K562 (cell line): Measurements from ENCODE around the gene OR10J4. TPM values are rescaled to one million over a fixed set of nuclear protein-coding genes. Genes with fewer than 3 reads are reported as not detected.

Source experiments
- ATAC-seq: fragments of 200-7000 bp; cut with Tn5 transposase; 3 replicates; pipeline ENCODE4 v1.9.1; 2020; ENCODE audit warnings: moderate library complexity
- BruUV-seq: library from RNA; stranded (reverse); fragments of 400-500 nt; replicated peaks from 2 replicates; lab custom pipeline; 2021; lab: Mats Ljungman, UMichigan
- CTCF ChIA-PET: fragments of 300-600 bp; formaldehyde crosslinking; extraction: SDS; loops from one replicate; lab custom pipeline; 2021; ENCODE audit warnings: low intra/inter-chr PET ratio; lab: Yijun Ruan, JAX
- POLR2A ChIA-PET: fragments of 300-600, 350-650 bp; sonication (Branson Sonifier 250); formaldehyde crosslinking; extraction: SDS; loops from one replicate; lab custom pipeline; 2021; ENCODE audit warnings: antibody characterized with exemption, inconsistent platforms; lab: Yijun Ruan, JAX
- DNase-seq, 4 experiments: peaks; one replicate each; pipeline versions ENCODE4 v3.0.0 to v3.0.0-alpha.2; 2011 to 2018; ENCODE audit warnings: low spot score in 3 of 4, mixed read lengths in 3 of 4; ENCODE audit errors: extremely low read depth in 1 of 4
- FAIRE-seq: peaks from 2 replicates; lab custom pipeline; 2011; peaks lifted over from hg19 to GRCh38; lab: Jason Lieb, UNC
- H2AFZ ChIP-seq: 2 replicates; pipeline ENCODE4 v1.6.0; 2011; ENCODE audit warnings: low read depth, low read length, control low read depth, inconsistent platforms
- H3K27ac ChIP-seq: fragments of 200-600 bp; 3 replicates; pipeline ENCODE4 v1.8.0; 2011; ENCODE audit warnings: low read depth, mild to moderate bottlenecking, control low read depth, inconsistent platforms, low read length, moderate library complexity, mixed read lengths; ENCODE audit errors: extremely low read depth
- H3K27me3 ChIP-seq, 2 experiments: fragments of 300-600 bp in 1 of 2; 2 replicates in 1 of 2; 3 replicates in 1 of 2; pipeline versions ENCODE4 v1.6.0 to v1.8.0; 2011; ENCODE audit warnings: inconsistent platforms in 2 of 2, low read length in 2 of 2, mild to moderate bottlenecking in 1 of 2, mixed read lengths in 1 of 2, moderate library complexity in 1 of 2; ENCODE audit not compliant: control insufficient read depth in 2 of 2, insufficient read depth in 2 of 2
- H3K36me3 ChIP-seq: fragments of 300-600 bp; 3 replicates; pipeline ENCODE4 v1.8.0; 2011; ENCODE audit warnings: mild to moderate bottlenecking, low read length, inconsistent platforms; ENCODE audit not compliant: control insufficient read depth, insufficient read depth
- H3K4me1 ChIP-seq, 2 experiments: fragments of 200-600 bp in 1 of 2; replicated peaks in 1 of 2; 2 replicates in 1 of 2; 3 replicates in 1 of 2; pipeline versions ENCODE4 v1.5.1 to v1.8.0; 2011; ENCODE audit warnings: inconsistent platforms in 2 of 2, low read length in 2 of 2, mild to moderate bottlenecking in 1 of 2, mixed read lengths in 1 of 2, moderate library complexity in 1 of 2; ENCODE audit not compliant: control insufficient read depth in 2 of 2, insufficient read depth in 2 of 2
- H3K4me2 ChIP-seq: 2 replicates; pipeline ENCODE4 v1.6.1; 2011; ENCODE audit warnings: low read length, control low read depth, inconsistent platforms, mixed read lengths; ENCODE audit not compliant: insufficient read depth
- H3K4me3 ChIP-seq: fragments of 200-600 bp; sonication (generic), shearing (Covaris generic); 2 replicates; pipeline ENCODE4 v1.5.1; 2016; ENCODE audit warnings: control low read depth, inconsistent platforms
- H3K79me2 ChIP-seq: fragments of 200-600 bp; 3 replicates; pipeline ENCODE4 v1.8.0; 2011; ENCODE audit warnings: low read length, inconsistent platforms; ENCODE audit not compliant: control insufficient read depth, insufficient read depth
- H3K9ac ChIP-seq, 2 experiments: 2 replicates each; pipeline versions ENCODE4 v1.6.0 to v1.6.1; 2011; ENCODE audit warnings: low read depth in 2 of 2, low read length in 2 of 2, control low read depth in 1 of 2, inconsistent platforms in 1 of 2, mild to moderate bottlenecking in 1 of 2, mixed read lengths in 1 of 2; ENCODE audit not compliant: insufficient read depth in 1 of 2
- H3K9me1 ChIP-seq: one replicate; pipeline ENCODE4 v1.6.0; 2011; ENCODE audit warnings: inconsistent platforms, mild to moderate bottlenecking, low read length, moderate library complexity; ENCODE audit not compliant: control insufficient read depth, insufficient read depth
- H3K9me3 ChIP-seq: replicated peaks from 2 replicates; pipeline ENCODE4 v1.5.1; 2011; ENCODE audit warnings: low read depth, low read length, inconsistent platforms; ENCODE audit not compliant: control insufficient read depth, insufficient read depth
- H4K20me1 ChIP-seq: replicated peaks from 2 replicates; pipeline ENCODE4 v1.6.1; 2011; ENCODE audit warnings: low read length, inconsistent platforms, mixed read lengths; ENCODE audit not compliant: control insufficient read depth, insufficient read depth
- CTBP1 ChIP-seq: fragments of 450-650 bp; IDR thresholded peaks from 2 replicates; pipeline ENCODE4 v1.6.1; 2016; ENCODE audit warnings: borderline replicate concordance
- ESRRA ChIP-seq: fragments of 450-650 bp; IDR thresholded peaks from 2 replicates; pipeline ENCODE4 v1.6.1; 2014; ENCODE audit warnings: low read depth, mild to moderate bottlenecking, moderate library complexity, borderline replicate concordance
- EWSR1 ChIP-seq: fragments of 450-650 bp; IDR thresholded peaks from 2 replicates; pipeline ENCODE4 v1.6.1; 2018; ENCODE audit warnings: borderline replicate concordance, mild to moderate bottlenecking, low read depth, moderate library complexity; ENCODE audit not compliant: partially characterized antibody
- HOXB6 ChIP-seq: fragments of 250-450 bp; sonication (Bioruptor Pico); IDR thresholded peaks from 2 replicates; pipeline ENCODE4 v1.5.1; 2022; ENCODE audit warnings: mild to moderate bottlenecking, borderline replicate concordance
- KAT2B ChIP-seq: IDR thresholded peaks from one replicate; pipeline ENCODE4 v1.6.1; 2012; ENCODE audit warnings: low read depth, mild to moderate bottlenecking, control low read depth, inconsistent platforms, low read length, moderate library complexity
- KAT8 ChIP-seq: fragments of 450-650 bp; IDR thresholded peaks from 2 replicates; pipeline ENCODE4 v1.6.1; 2016; ENCODE audit warnings: low read depth, mild to moderate bottlenecking
- MCM7 ChIP-seq, 2 experiments: fragments of 450-650 bp; IDR thresholded peaks; 2 replicates each; pipeline ENCODE4 v1.6.1; 2016 to 2018
- RCOR1 ChIP-seq, 2 experiments: IDR thresholded peaks; 2 replicates each; pipeline ENCODE4 v1.6.1; 2012; ENCODE audit warnings: low read depth in 2 of 2, low read length in 2 of 2, borderline replicate concordance in 1 of 2, improper control_type of control experiment in 1 of 2
- ZNF347 ChIP-seq: fragments of 450-650 bp; formaldehyde crosslinking; IDR thresholded peaks from 2 replicates; pipeline ENCODE4 v1.4.0; 2020; ENCODE audit warnings: low read depth, mild to moderate bottlenecking, moderate library complexity
- ZNF785 ChIP-seq: fragments of 250-450 bp; sonication (Bioruptor Pico); IDR thresholded peaks from 2 replicates; pipeline ENCODE4 v1.4.0; 2020; ENCODE audit warnings: mild to moderate bottlenecking
- WGBS: fragments of 100-300 bp; shearing (Covaris generic); methylation state at CpG from one replicate; pipeline ENCODE4 v1.1.6; 2016; ENCODE audit warnings: low coverage, mixed read lengths; ENCODE audit not compliant: insufficient coverage; ENCODE audit errors: missing lambda C conversion rate; 5-methylcytosine and 5-hydroxymethylcytosine counted together
- in situ Hi-C: fragments of 300-500 bp; cut with MboI; formaldehyde crosslinking; loops from 4 replicates; pipeline ENCODE4 v1.15.0; 2018; ENCODE audit warnings: inconsistent platforms, mixed read lengths
- intact Hi-C: fragments of 100-400 bp; cut with micrococcal nuclease; formaldehyde crosslinking; loops from 2 replicates; pipeline ENCODE4 v1.14.2; 2022
- polyA plus RNA-seq, 8 experiments: library from polyadenylated mRNA; depleted of rRNA in 4 of 8; stranded (reverse) in 5 of 8; unstranded in 3 of 8; fragments of >200 nt; fragmentation: Nextera tagmentation in 2 of 8; fragmentation: Illumina TruSeq in 1 of 8; extraction: Ambion mirVana in 2 of 8; extraction: Trizol in 1 of 8; gene quantifications; 2 replicates each; pipeline versions ENCODE4 v1.2.1 to v1.2.3, GENCODE V29; 2011 to 2014; ENCODE audit warnings: inconsistent platforms in 1 of 8, missing spikeins in 1 of 8
- total RNA-seq, 7 experiments: library from RNA; depleted of rRNA in 6 of 7; stranded (reverse); fragments of >200 nt in 6 of 7; fragmentation: Illumina TruSeq in 2 of 7; extraction: Trizol in 2 of 7; gene quantifications; 2 replicates each; pipeline versions ENCODE4 v1.2.1 to v1.2.3, GENCODE V29; 2011 to 2021; ENCODE audit warnings: low replicate concordance in 1 of 7
- TF ChIP-seq, protein P1 (sequence below): sonication (generic); formaldehyde crosslinking; IDR thresholded peaks from 2 replicates; pipeline ENCODE4 v1.8.0; 2023; ENCODE audit warnings: missing genetic modification reagents, mild to moderate bottlenecking, borderline replicate concordance
- TF ChIP-seq, protein P2 (sequence below): sonication (generic); formaldehyde crosslinking; IDR thresholded peaks from 2 replicates; pipeline ENCODE4 v1.8.0; 2022; ENCODE audit warnings: mild to moderate bottlenecking, missing genetic modification reagents, borderline replicate concordance

Gene OR10J4
- total and polyA plus RNA-seq, 9 of the 15 experiments (the other 6 are each of a cell fraction or from before 2014, with no cell fraction given): not detected

DNA sequence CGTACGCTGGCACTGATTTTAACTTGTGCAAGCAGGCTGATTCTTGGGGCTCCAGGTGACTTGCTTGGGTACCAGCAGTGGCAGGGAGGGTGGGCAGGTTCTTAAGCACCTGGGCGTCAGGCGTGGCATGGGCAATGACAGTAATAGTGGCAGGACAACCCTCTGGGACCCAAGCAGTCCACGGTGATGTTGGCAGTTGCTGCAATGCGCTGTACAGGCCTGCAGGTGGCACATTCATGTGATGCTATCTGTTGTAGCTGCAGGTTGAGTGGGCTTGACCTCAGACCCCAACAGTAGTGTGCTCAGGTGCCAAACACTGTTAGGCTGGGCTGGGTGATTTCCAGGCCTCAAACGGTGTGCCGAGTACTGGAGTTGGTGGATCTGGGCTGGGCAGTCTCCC lies 10.2 kb upstream of the OR10J4 start:
- in situ Hi-C loops: no loop called here

More for the DNA sequence above, 10.2 kb upstream of the OR10J4 start:
- Histone ChIP-seq H3K9me1 (no peaks in the 10 kb centered on the region), H2AFZ (no peak overlapping the region), H4K20me1 (no peaks in the 10 kb centered on the region), H3K9ac (no peak overlapping the region), H3K4me2 (no peak overlapping the region), H3K27me3 (no peaks in the 10 kb centered on the region), H3K9me3 (no peaks in the 10 kb centered on the region; the same call in 1 of the 2 replicates), H3K4me3 (no peak overlapping the region), H3K36me3 (no peaks in the 10 kb centered on the region), H3K79me2 (no peaks in the 10 kb centered on the region), H3K27ac (no peak overlapping the region), H3K4me1 (no peaks in the 10 kb centered on the region)
- TF ChIP-seq, protein P1, sequence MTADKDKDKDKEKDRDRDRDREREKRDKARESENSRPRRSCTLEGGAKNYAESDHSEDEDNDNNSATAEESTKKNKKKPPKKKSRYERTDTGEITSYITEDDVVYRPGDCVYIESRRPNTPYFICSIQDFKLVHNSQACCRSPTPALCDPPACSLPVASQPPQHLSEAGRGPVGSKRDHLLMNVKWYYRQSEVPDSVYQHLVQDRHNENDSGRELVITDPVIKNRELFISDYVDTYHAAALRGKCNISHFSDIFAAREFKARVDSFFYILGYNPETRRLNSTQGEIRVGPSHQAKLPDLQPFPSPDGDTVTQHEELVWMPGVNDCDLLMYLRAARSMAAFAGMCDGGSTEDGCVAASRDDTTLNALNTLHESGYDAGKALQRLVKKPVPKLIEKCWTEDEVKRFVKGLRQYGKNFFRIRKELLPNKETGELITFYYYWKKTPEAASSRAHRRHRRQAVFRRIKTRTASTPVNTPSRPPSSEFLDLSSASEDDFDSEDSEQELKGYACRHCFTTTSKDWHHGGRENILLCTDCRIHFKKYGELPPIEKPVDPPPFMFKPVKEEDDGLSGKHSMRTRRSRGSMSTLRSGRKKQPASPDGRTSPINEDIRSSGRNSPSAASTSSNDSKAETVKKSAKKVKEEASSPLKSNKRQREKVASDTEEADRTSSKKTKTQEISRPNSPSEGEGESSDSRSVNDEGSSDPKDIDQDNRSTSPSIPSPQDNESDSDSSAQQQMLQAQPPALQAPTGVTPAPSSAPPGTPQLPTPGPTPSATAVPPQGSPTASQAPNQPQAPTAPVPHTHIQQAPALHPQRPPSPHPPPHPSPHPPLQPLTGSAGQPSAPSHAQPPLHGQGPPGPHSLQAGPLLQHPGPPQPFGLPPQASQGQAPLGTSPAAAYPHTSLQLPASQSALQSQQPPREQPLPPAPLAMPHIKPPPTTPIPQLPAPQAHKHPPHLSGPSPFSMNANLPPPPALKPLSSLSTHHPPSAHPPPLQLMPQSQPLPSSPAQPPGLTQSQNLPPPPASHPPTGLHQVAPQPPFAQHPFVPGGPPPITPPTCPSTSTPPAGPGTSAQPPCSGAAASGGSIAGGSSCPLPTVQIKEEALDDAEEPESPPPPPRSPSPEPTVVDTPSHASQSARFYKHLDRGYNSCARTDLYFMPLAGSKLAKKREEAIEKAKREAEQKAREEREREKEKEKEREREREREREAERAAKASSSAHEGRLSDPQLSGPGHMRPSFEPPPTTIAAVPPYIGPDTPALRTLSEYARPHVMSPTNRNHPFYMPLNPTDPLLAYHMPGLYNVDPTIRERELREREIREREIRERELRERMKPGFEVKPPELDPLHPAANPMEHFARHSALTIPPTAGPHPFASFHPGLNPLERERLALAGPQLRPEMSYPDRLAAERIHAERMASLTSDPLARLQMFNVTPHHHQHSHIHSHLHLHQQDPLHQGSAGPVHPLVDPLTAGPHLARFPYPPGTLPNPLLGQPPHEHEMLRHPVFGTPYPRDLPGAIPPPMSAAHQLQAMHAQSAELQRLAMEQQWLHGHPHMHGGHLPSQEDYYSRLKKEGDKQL: no peak
- TF ChIP-seq ZNF785 (no peak), ZNF347 (CRISPR knock-in tag) (no peak), KAT8 (no peak), CTBP1 (no peak), KAT2B (no peak), HOXB6 (CRISPR knock-in tag) (no peak), RCOR1 (IDR thresholded peaks at IDR 0.05; ENCODE audit: borderline replicate concordance in 1 of 2, low read depth in 2 of 2, low read length in 2 of 2) (no peak), MCM7 (IDR thresholded peaks at IDR 0.05) (no peak), EWSR1 (no peak), ESRRA (no peak)
- TF ChIP-seq, protein P2, sequence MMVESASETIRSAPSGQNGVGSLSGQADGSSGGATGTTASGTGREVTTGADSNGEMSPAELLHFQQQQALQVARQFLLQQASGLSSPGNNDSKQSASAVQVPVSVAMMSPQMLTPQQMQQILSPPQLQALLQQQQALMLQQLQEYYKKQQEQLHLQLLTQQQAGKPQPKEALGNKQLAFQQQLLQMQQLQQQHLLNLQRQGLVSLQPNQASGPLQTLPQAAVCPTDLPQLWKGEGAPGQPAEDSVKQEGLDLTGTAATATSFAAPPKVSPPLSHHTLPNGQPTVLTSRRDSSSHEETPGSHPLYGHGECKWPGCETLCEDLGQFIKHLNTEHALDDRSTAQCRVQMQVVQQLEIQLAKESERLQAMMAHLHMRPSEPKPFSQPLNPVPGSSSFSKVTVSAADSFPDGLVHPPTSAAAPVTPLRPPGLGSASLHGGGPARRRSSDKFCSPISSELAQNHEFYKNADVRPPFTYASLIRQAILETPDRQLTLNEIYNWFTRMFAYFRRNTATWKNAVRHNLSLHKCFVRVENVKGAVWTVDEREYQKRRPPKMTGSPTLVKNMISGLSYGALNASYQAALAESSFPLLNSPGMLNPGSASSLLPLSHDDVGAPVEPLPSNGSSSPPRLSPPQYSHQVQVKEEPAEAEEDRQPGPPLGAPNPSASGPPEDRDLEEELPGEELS (CRISPR knock-in tag): no peak
- DNase-seq: no peak
- ChIA-PET POLR2A (no interaction called here), CTCF (no interaction called here)
- ATAC-seq: no peak
- no peak for FAIRE-seq
- intact Hi-C loops: no loop called here
- WGBS: 2% methylated on average over 8 of the region's 8 CpGs
- no TSS peak for BruUV-seq
